SK-N-MC (cell line): ENCODE measurements around the gene SPEF2.

Experiments used
- EZH2 ChIP-seq: fragments of 200-600 bp; sonication (generic); IDR thresholded peaks from one replicate; pipeline ENCODE4 v1.6.1; 2017; ENCODE audit warnings: antibody characterized with exemption
- FOXP2 ChIP-seq: optimal IDR thresholded peaks from 2 replicates; pipeline ENCODE3; 2011; ENCODE audit warnings: mild to moderate bottlenecking, moderate library complexity; ENCODE audit not compliant: insufficient read depth; ENCODE audit errors: extremely low read length, control extremely low read depth
- POLR2AphosphoS5 ChIP-seq: IDR thresholded peaks from 2 replicates; pipeline ENCODE4 v1.6.1; 2012; ENCODE audit warnings: mild to moderate bottlenecking, low read depth, low read length, borderline replicate concordance

GRCh38 chr5:35765921-35766320 is 148.3 kb downstream of the SPEF2 start:
- TF ChIP-seq POLR2AphosphoS5 (no peak), EZH2 (no peak), FOXP2 (no peak)
